HAP-1 (cell line): ENCODE results near the gene HLX.

Experiments used
- DNase-seq, 2 experiments: peaks; one replicate each; pipeline ENCODE4 v3.0.0-alpha.2; 2016 to 2020; ENCODE audit warnings: low spot score in 2 of 2
- H3K27me3 ChIP-seq: fragments of 250-450 bp; sonication (Bioruptor Pico); 2 replicates; pipeline ENCODE4 v1.5.1; 2020; ENCODE audit warnings: low read depth, mild to moderate bottlenecking, moderate library complexity
- H3K36me3 ChIP-seq: fragments of 250-450 bp; sonication (Bioruptor Pico); replicated peaks from 2 replicates; pipeline ENCODE4 v1.5.1; 2020; ENCODE audit warnings: mild to moderate bottlenecking
- H3K4me1 ChIP-seq: fragments of 250-450 bp; sonication (Bioruptor Pico); 2 replicates; pipeline ENCODE4 v1.5.1; 2020; ENCODE audit warnings: mild to moderate bottlenecking
- H3K4me3 ChIP-seq: fragments of 250-450 bp; sonication (Bioruptor Pico); 2 replicates; pipeline ENCODE4 v1.5.1; 2020; ENCODE audit warnings: mild to moderate bottlenecking, moderate library complexity
- H3K9me3 ChIP-seq: fragments of 250-450 bp; sonication (Bioruptor Pico); 2 replicates; pipeline ENCODE4 v1.5.1; 2020; ENCODE audit warnings: mild to moderate bottlenecking, moderate library complexity
- in situ Hi-C: fragments of 300-500 bp; cut with MboI; formaldehyde crosslinking; loops from 3 replicates; pipeline ENCODE4 v1.14.3; 2020; ENCODE audit warnings: low sequenced_read_pairs, inconsistent platforms, mixed read lengths

The HLX gene

DNA sequence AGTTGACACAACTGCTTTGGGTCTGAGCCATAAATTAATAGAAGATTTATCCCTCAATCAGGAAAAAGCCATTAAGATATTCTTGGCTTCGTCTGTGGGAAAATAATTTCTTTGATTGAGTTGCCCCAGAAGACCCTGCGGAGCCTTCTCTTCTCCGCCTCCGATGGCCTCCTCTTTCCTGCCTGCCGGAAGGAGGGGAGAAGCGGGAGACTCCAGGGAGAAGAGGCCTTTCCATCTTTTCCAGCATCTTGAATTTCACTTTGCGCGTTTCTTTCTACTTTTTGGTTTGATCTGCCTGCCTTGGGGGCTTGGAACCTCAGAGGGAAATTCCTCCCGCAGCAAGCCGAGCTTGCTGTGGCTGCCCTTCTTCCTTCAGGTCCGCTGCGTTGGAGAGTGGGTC is 16.8 kb downstream of the HLX start:
- Histone ChIP-seq H3K27me3 (no peaks in the 10 kb centered on the region), H3K4me1 (no peaks in the 10 kb centered on the region), H3K9me3 (no peaks in the 10 kb centered on the region), H3K36me3 (no peaks in the 10 kb centered on the region), H3K4me3 (no peak overlapping the region)
- in situ Hi-C loops: no loop called here
- DNase-seq: no peak

DNA sequence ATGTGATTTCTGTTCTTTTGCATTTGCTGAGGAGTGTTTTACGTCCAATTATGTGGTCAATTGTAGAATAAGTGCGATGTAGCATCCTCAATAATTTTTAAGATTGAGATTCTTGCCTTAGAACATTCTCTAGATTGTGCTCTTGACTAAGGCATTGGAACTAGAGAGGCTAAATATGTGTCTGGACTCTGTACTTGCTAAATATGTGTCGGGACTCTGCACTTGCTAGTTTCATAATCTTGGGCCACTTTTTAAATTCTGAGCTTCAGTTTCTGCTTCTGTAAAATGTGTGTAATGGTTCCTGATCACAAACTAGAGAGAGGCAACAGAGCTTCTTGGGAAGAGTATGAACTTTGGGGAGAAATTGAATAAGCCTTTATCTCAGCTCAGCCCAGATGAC is 21.6 kb downstream of the HLX start:
- no peak overlapping the region for H3K4me3 ChIP-seq
- DNase-seq: no peak
- H3K9me3 ChIP-seq: no peaks in the 10 kb centered on the region
- H3K4me1 ChIP-seq: no peaks in the 10 kb centered on the region
- no peaks in the 10 kb centered on the region for H3K27me3 ChIP-seq
- in situ Hi-C loops: no loop called here
- no peaks in the 10 kb centered on the region for H3K36me3 ChIP-seq

DNA sequence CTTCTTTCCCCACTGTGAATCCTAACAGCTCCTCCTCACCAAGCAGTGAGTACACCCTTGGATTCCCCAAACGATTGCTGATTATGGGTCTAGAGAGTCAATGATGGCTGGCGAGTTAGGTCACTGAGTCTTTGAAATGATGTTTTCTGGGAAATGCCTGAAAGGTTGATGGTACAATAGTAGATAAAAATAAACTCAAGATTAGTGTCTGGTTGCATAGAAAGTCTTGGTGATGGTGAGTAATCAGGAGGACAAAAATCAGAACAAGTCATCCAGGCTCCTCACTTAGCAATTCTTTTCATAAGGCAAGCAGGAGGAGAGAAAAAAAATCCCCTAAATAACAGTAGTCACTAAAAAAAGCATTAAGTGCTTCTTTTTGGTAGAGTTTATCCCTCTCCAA is 22.6 kb downstream of the HLX start:
- Histone ChIP-seq H3K4me1 (no peaks in the 10 kb centered on the region), H3K4me3 (no peak overlapping the region), H3K9me3 (no peaks in the 10 kb centered on the region), H3K27me3 (no peaks in the 10 kb centered on the region), H3K36me3 (no peaks in the 10 kb centered on the region)
- no peak for DNase-seq
- in situ Hi-C loops: no loop called here

DNA sequence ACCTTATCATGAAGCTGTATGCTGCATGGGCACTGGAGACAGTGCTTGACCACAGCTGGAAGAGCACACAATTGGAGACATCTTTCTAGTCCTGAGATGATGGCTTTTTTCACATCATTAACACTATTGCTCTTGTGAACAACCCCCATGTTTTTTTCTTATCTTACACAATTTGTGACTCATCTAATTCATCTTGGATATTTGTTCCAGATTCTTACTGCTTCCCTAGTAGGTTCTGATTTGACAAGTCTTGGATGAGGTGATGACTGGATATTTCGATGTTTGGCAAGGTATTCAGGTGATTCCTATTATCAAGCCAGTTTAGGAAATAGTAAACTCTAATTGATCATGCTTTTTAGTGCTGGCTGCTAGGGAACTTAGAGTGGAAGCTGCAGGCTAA is 23.7 kb downstream of the HLX start:
- no peaks in the 10 kb centered on the region for H3K9me3 ChIP-seq
- H3K4me3 ChIP-seq: no peak overlapping the region
- in situ Hi-C loops: no loop called here
- DNase-seq: no peak
- no peaks in the 10 kb centered on the region for H3K36me3 ChIP-seq
- H3K4me1 ChIP-seq: no peaks in the 10 kb centered on the region
- peaks cover under 1% of the 10 kb centered on the region; the same call in 1 of the 2 replicates for H3K27me3 ChIP-seq

DNA sequence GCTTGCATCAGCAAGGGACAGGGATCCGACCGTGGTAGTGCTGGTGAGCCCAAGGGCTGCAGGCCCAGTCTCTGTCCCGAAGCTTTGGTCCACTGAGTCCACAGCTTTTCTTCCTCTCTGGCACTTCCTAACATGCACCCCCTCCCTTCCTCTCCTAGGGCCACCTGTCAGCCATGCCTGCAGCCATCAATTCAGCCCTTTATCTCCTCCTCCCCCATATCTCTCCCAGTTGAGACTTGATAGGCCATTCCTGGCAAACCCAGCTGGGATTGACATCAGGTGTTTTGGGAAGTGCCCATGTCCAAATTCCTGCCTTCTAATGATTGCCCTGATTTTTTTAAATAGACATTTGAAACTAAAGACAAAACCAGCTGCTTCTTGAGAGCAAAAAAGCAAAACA is 25.6 kb downstream of the HLX start:
- Histone ChIP-seq H3K36me3 (no peaks in the 10 kb centered on the region), H3K4me3 (no peak overlapping the region), H3K27me3 (peaks cover 15% of the 10 kb centered on the region), H3K9me3 (no peaks in the 10 kb centered on the region), H3K4me1 (no peaks in the 10 kb centered on the region)
- in situ Hi-C loops: no loop called here
- no peak for DNase-seq

DNA sequence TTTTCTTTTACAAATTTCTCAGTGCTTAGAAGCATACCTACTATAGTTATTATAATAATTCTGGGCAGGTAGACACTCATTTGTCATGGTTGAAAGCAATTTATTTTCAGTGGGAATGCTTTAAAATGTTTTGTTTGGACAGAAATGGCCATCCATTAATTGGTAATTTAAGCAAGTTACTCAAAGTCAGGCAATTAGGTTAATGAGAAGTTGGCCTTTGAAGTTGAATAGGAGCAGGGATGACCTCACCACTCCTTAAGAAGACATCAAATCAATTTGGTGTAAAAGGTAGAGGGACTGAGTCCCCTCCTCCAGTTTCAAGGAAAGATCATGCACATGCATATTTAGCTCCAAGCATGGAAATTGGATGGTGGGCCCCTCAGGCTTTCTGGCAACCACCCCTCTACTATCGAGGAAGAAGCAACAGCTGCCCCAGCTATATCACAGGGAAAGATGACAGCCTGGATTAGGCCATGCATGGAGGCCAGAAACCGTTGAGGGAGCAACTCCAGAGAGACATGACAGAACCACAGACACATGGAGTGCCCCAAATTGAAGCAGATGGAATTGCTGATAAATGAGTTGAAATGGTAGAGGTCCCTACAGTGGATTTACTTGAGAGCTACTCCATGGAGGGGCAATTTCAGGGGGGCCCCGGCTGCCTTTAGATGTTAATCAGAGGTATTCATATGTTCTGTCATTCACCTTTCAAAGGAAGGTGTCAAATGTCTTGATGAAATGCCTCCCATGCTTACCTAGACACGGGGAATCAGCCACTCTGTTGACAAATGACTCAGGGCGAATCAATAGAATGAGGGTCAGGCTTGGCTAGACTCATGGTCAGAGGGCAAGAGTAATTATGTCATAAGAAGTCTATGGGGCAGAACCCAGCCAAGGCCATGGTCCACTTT is 26.7 kb downstream of the HLX start:
- in situ Hi-C loops: no loop called here

DNA sequence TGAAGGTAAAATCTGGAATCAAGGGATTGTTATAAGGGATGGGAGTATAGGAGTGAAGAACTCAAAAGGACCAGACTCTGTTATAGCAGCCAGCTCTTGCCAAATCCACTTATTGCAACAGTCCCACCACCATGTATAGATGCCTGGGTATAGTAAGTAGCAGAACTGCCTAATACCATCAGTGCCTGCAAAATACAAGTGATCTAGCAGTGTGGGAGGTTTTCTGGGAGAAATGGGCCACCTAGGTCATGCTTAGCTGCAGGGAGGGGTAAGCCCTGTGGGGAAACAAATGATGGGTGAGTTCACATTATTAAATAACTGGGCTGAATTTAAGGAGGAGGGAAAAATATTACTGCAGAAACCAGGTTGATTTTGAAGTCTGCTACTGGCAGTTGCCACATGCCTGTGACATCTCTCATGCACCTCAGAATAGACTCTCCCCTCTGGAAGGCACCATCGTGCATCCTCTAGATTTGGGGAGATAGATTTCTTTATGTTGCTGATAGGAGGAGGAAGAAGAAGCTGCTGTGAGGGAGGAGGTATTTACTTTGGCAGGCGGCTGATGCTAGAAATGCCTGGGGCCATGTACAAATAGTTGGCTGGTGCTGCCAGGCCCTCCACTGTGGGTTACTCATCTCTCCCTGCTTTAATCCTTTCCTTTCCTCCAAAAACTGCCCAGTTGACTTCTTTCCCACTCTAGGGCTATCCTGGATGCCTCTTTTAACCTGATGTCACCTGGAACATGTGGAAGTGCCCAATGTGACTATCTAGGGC is 27.5 kb downstream of the HLX start:
- no peak for DNase-seq
- Histone ChIP-seq H3K27me3 (peaks cover 15% of the 10 kb centered on the region), H3K4me3 (no peak overlapping the region), H3K4me1 (no peaks in the 10 kb centered on the region), H3K36me3 (no peaks in the 10 kb centered on the region), H3K9me3 (no peaks in the 10 kb centered on the region)
- in situ Hi-C loops: no loop called here

More for the DNA sequence above, 26.7 kb downstream of the HLX start:
- no peak for DNase-seq
- Histone ChIP-seq H3K4me3 (no peak overlapping the region), H3K27me3 (peaks cover 15% of the 10 kb centered on the region), H3K9me3 (no peaks in the 10 kb centered on the region), H3K4me1 (no peaks in the 10 kb centered on the region), H3K36me3 (no peaks in the 10 kb centered on the region)

DNA sequence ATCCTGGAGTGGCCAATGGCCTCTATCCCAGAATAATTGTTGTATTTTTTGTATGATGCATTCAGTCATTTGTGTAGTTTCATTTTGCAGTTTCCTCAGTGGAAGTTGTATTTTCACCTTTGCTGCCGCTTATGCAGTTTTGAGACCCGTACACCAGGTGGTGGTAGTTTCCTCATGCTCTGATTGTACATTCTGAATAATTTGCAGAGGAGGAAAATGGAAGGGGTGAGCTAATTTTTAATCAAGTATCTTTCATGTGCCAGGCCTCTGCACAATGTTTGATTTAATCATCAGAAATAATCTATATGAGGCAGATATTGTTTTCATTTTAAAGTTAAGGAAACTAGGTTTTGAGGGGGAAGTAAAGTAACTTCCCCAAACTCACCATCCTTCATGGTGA is 29.5 kb downstream of the HLX start:
- Histone ChIP-seq H3K27me3 (peaks cover 15% of the 10 kb centered on the region), H3K9me3 (no peaks in the 10 kb centered on the region), H3K4me3 (no peak overlapping the region), H3K4me1 (no peaks in the 10 kb centered on the region), H3K36me3 (no peaks in the 10 kb centered on the region)
- in situ Hi-C loops: no loop called here
- DNase-seq: no peak

DNA sequence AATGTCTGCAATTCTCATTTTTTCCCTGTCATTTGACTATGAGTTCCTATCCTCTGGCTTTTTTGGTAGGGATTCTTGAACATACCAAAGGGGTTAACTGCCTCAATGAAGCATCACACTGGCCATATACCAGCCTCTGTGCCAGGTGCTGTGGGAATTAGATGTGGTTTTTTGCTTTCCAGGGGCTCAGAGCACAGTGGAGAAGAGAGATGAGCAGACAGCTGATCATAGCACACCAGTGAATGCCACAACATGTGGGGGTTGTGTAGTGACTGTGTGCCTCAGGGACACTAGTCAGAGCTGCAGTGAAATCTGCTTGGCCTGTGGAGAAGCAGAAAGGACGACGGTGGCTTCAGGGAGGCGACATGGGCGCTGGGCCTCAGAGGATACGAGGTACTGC is 30.8 kb downstream of the HLX start:
- Histone ChIP-seq H3K27me3 (peaks cover 15% of the 10 kb centered on the region), H3K36me3 (no peaks in the 10 kb centered on the region), H3K9me3 (no peaks in the 10 kb centered on the region), H3K4me1 (no peaks in the 10 kb centered on the region), H3K4me3 (no peak overlapping the region)
- in situ Hi-C loops: no loop called here
- DNase-seq: no peak

DNA sequence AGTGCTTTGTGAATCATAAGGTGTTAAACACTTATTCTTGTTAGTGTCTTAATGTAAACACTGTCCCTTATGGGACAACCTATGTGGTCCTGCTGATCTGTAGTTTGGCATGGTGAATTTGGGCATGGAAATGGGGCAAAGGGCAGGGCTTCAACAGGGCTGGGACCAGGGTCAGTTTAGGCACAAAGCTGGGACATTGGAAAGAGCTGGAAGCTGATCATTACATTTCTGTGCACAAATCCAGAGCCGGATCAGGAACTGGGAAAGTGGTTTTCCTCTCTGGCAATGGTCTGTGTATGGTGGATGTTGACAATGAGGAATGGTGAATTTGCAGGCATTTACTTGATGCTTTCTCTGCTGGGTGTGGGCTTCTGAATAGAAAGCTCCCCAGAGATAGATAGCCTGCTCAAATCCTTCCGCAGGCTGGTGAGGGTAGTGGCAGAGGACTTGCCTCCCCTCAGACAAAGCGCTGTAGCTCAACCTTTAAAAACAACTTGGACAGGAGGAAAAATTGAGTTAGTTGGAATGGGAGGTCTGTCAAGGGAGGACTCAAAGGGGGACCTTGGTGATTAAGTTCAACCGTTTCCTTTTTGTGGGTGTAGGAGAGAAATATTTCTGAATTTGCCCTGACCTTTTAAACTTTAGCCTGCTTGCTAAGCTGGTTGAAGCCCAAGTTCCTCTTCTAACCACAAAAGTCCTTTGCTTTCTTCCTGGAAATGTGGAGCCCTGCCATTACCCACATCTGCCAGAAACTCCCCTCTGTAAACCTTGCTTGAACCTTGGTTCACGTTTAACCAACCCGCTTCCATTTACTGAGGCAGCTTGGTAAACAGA is 35.3 kb downstream of the HLX start:
- Histone ChIP-seq H3K27me3 (peaks cover under 1% of the 10 kb centered on the region), H3K4me1 (no peaks in the 10 kb centered on the region), H3K9me3 (no peaks in the 10 kb centered on the region), H3K4me3 (no peak overlapping the region), H3K36me3 (no peaks in the 10 kb centered on the region)
- DNase-seq: no peak
- in situ Hi-C loops: no loop called here

DNA sequence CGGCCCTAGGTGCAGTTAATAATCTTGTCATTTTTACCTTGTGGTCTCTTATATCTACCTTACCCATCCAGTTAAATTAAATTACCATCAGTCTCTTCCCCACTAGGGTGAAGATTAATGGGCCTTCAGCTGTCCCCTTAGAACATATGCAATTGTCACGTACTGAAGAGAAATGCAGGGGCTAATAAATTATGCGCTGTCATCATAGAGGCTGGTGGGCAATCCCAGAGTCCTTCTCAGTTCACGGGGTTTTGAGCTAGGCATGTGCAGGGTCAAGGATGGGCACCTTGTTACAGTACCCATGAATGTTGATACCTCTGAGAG is 35.8 kb downstream of the HLX start:
- in situ Hi-C loops: no loop called here
- H3K4me3 ChIP-seq: no peak overlapping the region
- no peaks in the 10 kb centered on the region; the same call in 1 of the 2 replicates for H3K27me3 ChIP-seq
- no peaks in the 10 kb centered on the region for H3K9me3 ChIP-seq
- DNase-seq: no peak
- no peaks in the 10 kb centered on the region for H3K4me1 ChIP-seq
- H3K36me3 ChIP-seq: no peaks in the 10 kb centered on the region

DNA sequence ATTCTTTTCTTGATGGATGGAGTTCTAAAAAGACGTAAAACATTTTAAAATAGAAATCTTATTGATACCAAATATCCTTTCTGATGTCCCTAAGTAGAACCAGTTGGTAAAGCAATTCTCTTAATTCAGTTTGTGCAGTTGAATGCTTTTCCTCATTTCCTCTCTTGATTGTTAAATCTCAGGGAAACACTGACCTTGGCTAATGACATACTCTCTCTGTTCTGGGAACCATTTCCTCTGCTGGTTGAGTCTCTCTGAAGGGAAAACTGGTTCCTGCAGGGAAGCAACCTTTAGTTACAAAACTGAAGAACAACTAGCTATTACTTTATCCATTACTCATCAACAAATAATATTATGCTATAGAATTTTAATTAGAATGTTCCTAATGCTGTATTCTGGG is 36.7 kb downstream of the HLX start:
- H3K36me3 ChIP-seq: no peaks in the 10 kb centered on the region
- DNase-seq: no peak
- in situ Hi-C loops: no loop called here
- H3K4me1 ChIP-seq: no peaks in the 10 kb centered on the region
- no peaks in the 10 kb centered on the region; the same call in 1 of the 2 replicates for H3K27me3 ChIP-seq
- no peak overlapping the region for H3K4me3 ChIP-seq
- no peaks in the 10 kb centered on the region for H3K9me3 ChIP-seq

DNA sequence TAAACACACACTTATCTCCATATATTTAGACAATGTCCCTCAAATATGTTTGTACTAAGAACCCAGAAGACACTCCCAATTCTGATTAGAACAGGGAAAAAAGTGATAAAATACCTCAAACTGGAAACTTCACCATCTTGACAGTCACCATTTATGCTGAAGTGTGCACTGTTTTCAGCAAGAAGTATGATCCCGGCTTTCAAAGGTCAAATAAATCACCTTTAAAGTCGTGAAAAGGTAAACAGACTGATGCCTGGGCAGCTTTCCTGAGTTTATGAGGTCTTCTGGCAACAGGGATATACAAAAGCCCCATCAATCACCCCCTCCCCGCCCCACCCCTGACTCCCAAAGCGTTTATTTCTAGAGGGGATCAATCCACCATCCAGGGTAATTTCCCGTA is 37.9 kb downstream of the HLX start:
- Histone ChIP-seq H3K4me1 (no peaks in the 10 kb centered on the region), H3K36me3 (no peaks in the 10 kb centered on the region), H3K4me3 (no peak overlapping the region), H3K27me3 (no peaks in the 10 kb centered on the region; the same call in 1 of the 2 replicates), H3K9me3 (no peaks in the 10 kb centered on the region)
- in situ Hi-C loops: no loop called here
- DNase-seq: no peak
